Gastrocnemius medialis (tissue), 4 donors: Measurements from ENCODE around the gene IGF1R.

ENCODE experiments used
- CTCF ChIP-seq, 5 experiments: fragments of 450-650 bp in 3 of 5; fragments of 200-600 bp in 2 of 5; sonication (generic) in 2 of 5; IDR thresholded peaks in 4 of 5; conservative IDR thresholded peaks in 1 of 5; 1 replicate in 4 of 5; 2 replicates in 1 of 5; pipeline ENCODE4 v1.5.1; 2016 to 2019; ENCODE audit warnings: antibody characterized with exemption in 5 of 5, mild to moderate bottlenecking in 3 of 5, moderate library complexity in 3 of 5
- POLR2A ChIP-seq, 2 donors: fragments of 450-650 bp; IDR thresholded peaks; one replicate each; pipeline ENCODE4 v1.6.1; 2017; ENCODE audit warnings: antibody characterized with exemption in 2 of 2, mild to moderate bottlenecking in 2 of 2, moderate library complexity in 2 of 2

GRCh38 chr15:98817745-98818144 lies 169.4 kb downstream of the IGF1R start:
- no peak for TF ChIP-seq POLR2A (IDR thresholded peaks at IDR 0.05)
- TF ChIP-seq CTCF (IDR thresholded peaks at IDR 0.05 in 4 of 5, conservative IDR thresholded peaks at IDR 0.05 in 1 of 5): no peak
